Measurements from ENCODE around the gene PTH1R.

DNA sequence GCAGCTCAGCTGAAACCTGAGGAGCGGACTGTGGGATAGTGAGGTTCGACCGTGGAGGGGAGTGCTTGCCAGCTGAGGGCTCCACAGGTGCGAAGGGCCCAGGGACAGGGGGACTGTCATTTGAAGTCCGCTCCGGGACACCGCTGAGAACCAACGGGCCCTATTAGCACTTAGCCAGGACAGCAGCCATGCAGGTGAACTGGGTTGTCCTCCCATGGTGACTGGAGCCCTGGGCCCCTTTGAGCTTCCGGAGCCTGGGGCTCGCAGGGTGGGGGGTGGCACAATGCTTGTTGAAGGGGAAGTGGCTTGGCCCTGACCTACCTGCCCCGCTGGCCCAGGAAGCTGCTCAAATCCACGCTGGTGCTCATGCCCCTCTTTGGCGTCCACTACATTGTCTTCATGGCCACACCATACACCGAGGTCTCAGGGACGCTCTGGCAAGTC lies 24.7 kb downstream of the PTH1R start:
- TF ChIP-seq POLR2AphosphoS5 (IDR thresholded peaks at IDR 0.05; ENCODE audit: borderline replicate concordance, low read depth, low read length) (no peak), FOXP2 (optimal IDR thresholded peaks at IDR 0.05; ENCODE audit: control extremely low read depth, extremely low read length, insufficient read depth) (no peak), EZH2 (IDR thresholded peaks at IDR 0.05) (no peak)
